ENCODE measurements around the gene GATAD2A.
"Not testable (repeated sequence)": the region's sequence is repeated elsewhere in the genome, so short reads cannot be mapped to it uniquely, and the experiment has no call there.

GATAD2A gene

GRCh38 chr19:19453125-19453454, 47.6 kb downstream of the GATAD2A start:
- TF ChIP-seq POLR2A (IDR thresholded peaks at IDR 0.05; ENCODE audit: low read depth, low read length), result no peak
- FAIRE-seq, result no peak
- DNase-seq (ENCODE audit: insufficient read length, low spot score), result no peak

- FAIRE-seq; DNase-seq (ENCODE audit: insufficient read length, low spot score): not testable (repeated sequence)
These were observed 49.9 kb downstream of the GATAD2A start for GRCh38 chr19:19455166-19455919.

- no peak for FAIRE-seq
- no peak for TF ChIP-seq POLR2A (IDR thresholded peaks at IDR 0.05; ENCODE audit: low read depth, low read length)
These were observed 52.2 kb downstream of the GATAD2A start for GRCh38 chr19:19457671-19458070.

GRCh38 chr19:19458110-19458816, 52.8 kb downstream of the GATAD2A start:
- TF ChIP-seq POLR2A (IDR thresholded peaks at IDR 0.05; ENCODE audit: low read depth, low read length), result no peak

More at GRCh38 chr19:19457671-19458070, 52.2 kb downstream of the GATAD2A start:
- no peak for DNase-seq (ENCODE audit: insufficient read length, low spot score)

GRCh38 chr19:19459073-19459472, 53.6 kb downstream of the GATAD2A start:
- no peak for TF ChIP-seq POLR2A (IDR thresholded peaks at IDR 0.05; ENCODE audit: low read depth, low read length)
- DNase-seq (ENCODE audit: insufficient read length, low spot score) (no peak), FAIRE-seq (no peak)

More at GRCh38 chr19:19458110-19458816, 52.8 kb downstream of the GATAD2A start:
- FAIRE-seq (no peak), DNase-seq (ENCODE audit: insufficient read length, low spot score) (no peak)

- FAIRE-seq, result peak; percentile 11
- TF ChIP-seq POLR2A (IDR thresholded peaks at IDR 0.05; ENCODE audit: low read depth, low read length), result no peak
- peak; percentile 75 for DNase-seq (ENCODE audit: insufficient read length, low spot score)
These were observed 54.3 kb downstream of the GATAD2A start for GRCh38 chr19:19459707-19460251.

GRCh38 chr19:19460258-19460731, 54.8 kb downstream of the GATAD2A start:
- no peak for FAIRE-seq
- no peak for DNase-seq (ENCODE audit: insufficient read length, low spot score)

GRCh38 chr19:19460761-19461265, 55.3 kb downstream of the GATAD2A start:
- DNase-seq (ENCODE audit: insufficient read length, low spot score) (no peak), FAIRE-seq (no peak)
- no peak for TF ChIP-seq POLR2A (IDR thresholded peaks at IDR 0.05; ENCODE audit: low read depth, low read length)

More at GRCh38 chr19:19460258-19460731, 54.8 kb downstream of the GATAD2A start:
- no peak for TF ChIP-seq POLR2A (IDR thresholded peaks at IDR 0.05; ENCODE audit: low read depth, low read length)

GRCh38 chr19:19461306-19461670, 55.8 kb downstream of the GATAD2A start:
- no peak for TF ChIP-seq POLR2A (IDR thresholded peaks at IDR 0.05; ENCODE audit: low read depth, low read length)
- FAIRE-seq, result no peak
- no peak for DNase-seq (ENCODE audit: insufficient read length, low spot score)

GRCh38 chr19:19461671-19462622, 56.5 kb downstream of the GATAD2A start:
- FAIRE-seq (no peak), DNase-seq (ENCODE audit: insufficient read length, low spot score) (no peak)
- no peak for TF ChIP-seq POLR2A (IDR thresholded peaks at IDR 0.05; ENCODE audit: low read depth, low read length)

- DNase-seq (ENCODE audit: insufficient read length, low spot score), result no peak
- TF ChIP-seq POLR2A (IDR thresholded peaks at IDR 0.05; ENCODE audit: low read depth, low read length), result no peak
- FAIRE-seq, result no peak
These were observed 58.1 kb downstream of the GATAD2A start for GRCh38 chr19:19463348-19464117.

- no peak for TF ChIP-seq POLR2A (IDR thresholded peaks at IDR 0.05; ENCODE audit: low read depth, low read length)
- no peak for DNase-seq (ENCODE audit: insufficient read length, low spot score)
- no peak for FAIRE-seq
These were observed 59.0 kb downstream of the GATAD2A start for GRCh38 chr19:19464339-19465098.
